IMR-90 (cell line): Measurements from ENCODE around the gene PRODH2. TPM values are rescaled to one million over a fixed set of nuclear protein-coding genes. Genes with fewer than 3 reads are reported as not detected.

Experiments used
- ATAC-seq: fragments of 200-7000 bp; cut with Tn5 transposase; 2 replicates; pipeline ENCODE4 v1.9.1; 2020; ENCODE audit warnings: low read depth, mild to moderate bottlenecking, moderate library complexity
- BruUV-seq: library from RNA; stranded (reverse); fragments of 400-500 nt; replicated peaks from 2 replicates; lab custom pipeline; 2021; lab: Mats Ljungman, UMichigan
- CTCF ChIA-PET: fragments of 300-600 bp; formaldehyde crosslinking; extraction: SDS; loops from one replicate; lab custom pipeline; 2021; ENCODE audit warnings: antibody characterized with exemption; lab: Yijun Ruan, JAX
- POLR2A ChIA-PET: fragments of 300-600 bp; sonication (Branson Sonifier 250); formaldehyde crosslinking; loops from one replicate; lab custom pipeline; 2022; ENCODE audit warnings: antibody characterized with exemption; ENCODE audit not compliant: unreplicated experiment; lab: Charles Lee
- DNase-seq: peaks from one replicate; pipeline ENCODE4 v3.0.0; 2013
- H2AFZ ChIP-seq: replicated peaks from 2 replicates; pipeline ENCODE3; 2013; ENCODE audit warnings: low read length, mild to moderate bottlenecking; ENCODE audit not compliant: poor library complexity
- H2AK5ac ChIP-seq: 2 replicates; pipeline ENCODE4 v1.6.1; 2013; ENCODE audit warnings: low read depth, low read length, inconsistent platforms
- H2AK9ac ChIP-seq: replicated peaks from 2 replicates; pipeline ENCODE3; 2013; ENCODE audit warnings: mild to moderate bottlenecking, low read depth, low read length, moderate library complexity; ENCODE audit not compliant: poor library complexity
- H2BK120ac ChIP-seq: 2 replicates; pipeline ENCODE4 v1.6.1; 2013; ENCODE audit warnings: low read depth, low read length, inconsistent platforms
- H2BK15ac ChIP-seq: 3 replicates; pipeline ENCODE4 v1.6.1; 2013; ENCODE audit warnings: low read depth, low read length, inconsistent platforms
- H2BK20ac ChIP-seq: 2 replicates; pipeline ENCODE4 v1.6.1; 2013; ENCODE audit warnings: low read depth, mild to moderate bottlenecking, inconsistent platforms, low read length, moderate library complexity
- H2BK5ac ChIP-seq: 2 replicates; pipeline ENCODE4 v1.6.1; 2013; ENCODE audit warnings: mild to moderate bottlenecking, low read depth, low read length, inconsistent platforms; ENCODE audit not compliant: poor library complexity, severe bottlenecking
- H3K14ac ChIP-seq: replicated peaks from 2 replicates; pipeline ENCODE4 v1.6.1; 2013; ENCODE audit warnings: low read depth, low read length, inconsistent platforms
- H3K18ac ChIP-seq: 2 replicates; pipeline ENCODE4 v1.6.1; 2013; ENCODE audit warnings: low read depth, low read length, control low read depth
- H3K23ac ChIP-seq: 2 replicates; pipeline ENCODE4 v1.6.1; 2013; ENCODE audit warnings: low read depth, low read length, inconsistent platforms
- H3K27ac ChIP-seq: 2 replicates; pipeline ENCODE4 v1.5.1; 2013; ENCODE audit warnings: mild to moderate bottlenecking, control low read depth, low read length; ENCODE audit not compliant: insufficient read depth
- H3K27me3 ChIP-seq: 2 replicates; pipeline ENCODE4 v1.6.1; 2013; ENCODE audit warnings: low read length; ENCODE audit not compliant: control insufficient read depth, insufficient read depth
- H3K36me3 ChIP-seq: 2 replicates; pipeline ENCODE4 v1.6.1; 2013; ENCODE audit warnings: low read length, mixed read lengths; ENCODE audit not compliant: control insufficient read depth, insufficient read depth
- H3K4ac ChIP-seq: 2 replicates; pipeline ENCODE4 v1.6.1; 2013; ENCODE audit warnings: low read depth, low read length, inconsistent platforms
- H3K4me1 ChIP-seq: 2 replicates; pipeline ENCODE4 v1.6.1; 2013; ENCODE audit warnings: low read length, mixed read lengths; ENCODE audit not compliant: control insufficient read depth, insufficient read depth
- H3K4me2 ChIP-seq: 2 replicates; pipeline ENCODE4 v1.6.1; 2013; ENCODE audit warnings: low read depth, mild to moderate bottlenecking, control low read depth, low read length, moderate library complexity
- H3K4me3 ChIP-seq: 2 replicates; pipeline ENCODE4 v1.5.1; 2013; ENCODE audit warnings: low read depth, mild to moderate bottlenecking, control low read depth, low read length, moderate library complexity; ENCODE audit not compliant: insufficient read depth
- H3K56ac ChIP-seq: 2 replicates; pipeline ENCODE4 v1.6.1; 2013; ENCODE audit warnings: low read length, inconsistent platforms; ENCODE audit not compliant: insufficient read depth; ENCODE audit errors: extremely low read depth
- H3K79me1 ChIP-seq, 2 experiments: 2 replicates each; pipeline ENCODE4 v1.6.1; 2013; ENCODE audit warnings: low read length in 2 of 2, inconsistent platforms in 1 of 2, low read depth in 1 of 2
- H3K9ac ChIP-seq: 2 replicates; pipeline ENCODE4 v1.6.1; 2013; ENCODE audit warnings: low read depth, low read length, control low read depth
- H3K9me1 ChIP-seq: 2 replicates; pipeline ENCODE4 v1.6.1; 2013; ENCODE audit warnings: low read length, inconsistent platforms; ENCODE audit not compliant: insufficient read depth
- H3K9me3 ChIP-seq: 2 replicates; pipeline ENCODE4 v1.6.1; 2013; ENCODE audit warnings: low read length; ENCODE audit not compliant: control insufficient read depth, insufficient read depth
- H4K20me1 ChIP-seq: 2 replicates; pipeline ENCODE4 v1.6.1; 2013; ENCODE audit warnings: low read length, inconsistent platforms; ENCODE audit not compliant: insufficient read depth
- H4K5ac ChIP-seq: 2 replicates; pipeline ENCODE4 v1.6.1; 2013; ENCODE audit warnings: mild to moderate bottlenecking, low read depth, low read length, control low read depth
- H4K8ac ChIP-seq, 2 experiments: 2 replicates each; pipeline ENCODE4 v1.6.1; 2013; ENCODE audit warnings: low read depth in 2 of 2, low read length in 2 of 2, control low read depth in 1 of 2, inconsistent platforms in 1 of 2
- H4K91ac ChIP-seq: 2 replicates; pipeline ENCODE4 v1.6.1; 2013; ENCODE audit warnings: low read depth, low read length, inconsistent platforms; ENCODE audit not compliant: insufficient read depth
- CEBPB ChIP-seq: IDR thresholded peaks from 2 replicates; pipeline ENCODE4 v1.6.1; 2012; ENCODE audit warnings: low read depth, low read length, improper control_type of control experiment
- MAZ ChIP-seq: IDR thresholded peaks from 2 replicates; pipeline ENCODE4 v1.6.1; 2012; ENCODE audit warnings: low read depth, mild to moderate bottlenecking, low read length, improper control_type of control experiment, moderate library complexity, borderline replicate concordance
- MXI1 ChIP-seq: IDR thresholded peaks from 2 replicates; pipeline ENCODE4 v1.6.1; 2012; ENCODE audit warnings: low read depth, mild to moderate bottlenecking, low read length, moderate library complexity, borderline replicate concordance
- POLR2A ChIP-seq: IDR thresholded peaks from 2 replicates; pipeline ENCODE4 v1.6.1; 2012; ENCODE audit warnings: mild to moderate bottlenecking, low read depth, low read length
- RFX5 ChIP-seq: IDR thresholded peaks from 2 replicates; pipeline ENCODE4 v1.8.0; 2012; ENCODE audit warnings: low read depth, mild to moderate bottlenecking, low read length, moderate library complexity
- SMC3 ChIP-seq: fragments of 150-350 bp; IDR thresholded peaks from 2 replicates; pipeline ENCODE4 v1.6.1; 2016; ENCODE audit warnings: low read depth, mild to moderate bottlenecking, antibody characterized with exemption, low read length, moderate library complexity
- USF2 ChIP-seq: fragments of 150-350 bp; IDR thresholded peaks from 2 replicates; pipeline ENCODE4 v1.6.1; 2017; ENCODE audit warnings: mild to moderate bottlenecking, antibody characterized with exemption, low read length, low read depth
- WGBS, 2 experiments: methylation state at CpG; one replicate each; pipeline versions ENCODE4 v1.1.5 to v1.1.7; 2013; ENCODE audit warnings: missing lambda C conversion rate in 2 of 2; ENCODE audit not compliant: insufficient read length in 1 of 2; ENCODE audit errors: extremely low coverage in 2 of 2; 5-methylcytosine and 5-hydroxymethylcytosine counted together
- dilution Hi-C: fragments of 300-500 bp; cut with HindIII; formaldehyde crosslinking; loops from one replicate; pipeline ENCODE4 v1.14.3; 2018; ENCODE audit warnings: low sequenced_read_pairs; ENCODE audit not compliant: unreplicated experiment
- in situ Hi-C: fragments of 300-500 bp; cut with MboI; formaldehyde crosslinking; loops from 3 replicates; pipeline ENCODE4 v1.14.3; 2019; ENCODE audit warnings: low sequenced_read_pairs, inconsistent platforms, mixed read lengths
- intact Hi-C: fragments of 100-400 bp; cut with micrococcal nuclease; formaldehyde crosslinking; loops from 2 replicates; pipeline ENCODE4 v1.10.0; 2022
- polyA plus RNA-seq, 3 experiments: library from polyadenylated mRNA; depleted of rRNA; stranded (reverse); fragments of >200 nt; gene quantifications; 2 replicates each; pipeline ENCODE4 v1.2.3, GENCODE V29; 2012; ENCODE audit warnings: low replicate concordance in 1 of 3
- total RNA-seq: library from RNA; depleted of rRNA; stranded (reverse); fragments of >200 nt; gene quantifications from 2 replicates; pipeline ENCODE4 v1.2.3, GENCODE V29; 2012

PRODH2 gene
- total and polyA plus RNA-seq, 2 of the 4 experiments (the other 2 are of a cell fraction): not detected

GRCh38 chr19:35775298-35776101 is 37.1 kb downstream of the PRODH2 start, which contains the start of gene ARHGAP33:
Gene ARHGAP33 (plus strand): TSS chr19:35775564. CDS start chr19:35775659, 95 bp downstream.
- peak within 1 kb of the TSS; percentile 61; the same call in 1 of the 2 replicates for H4K91ac ChIP-seq
- H4K8ac ChIP-seq: peak within 1 kb of the TSS; percentile 66; a peak in 2 of 4 replicates
- intact Hi-C loops: loop anchor here (2.0 kb wide), 1 partner anchor 17 kb away; the partner anchor contains the start of gene PROSER3
- H2BK5ac ChIP-seq: peak within 1 kb of the TSS; percentile 63
- peak within 1 kb of the TSS; percentile 73 for H3K9ac ChIP-seq
- H3K36me3 ChIP-seq: 0 out of 2 replicates have a peak, but pooled peaks cover 2% of the 10 kb centered on the region
- peaks cover 6% of the 10 kb centered on the region; the same call in 1 of the 2 replicates for H3K9me1 ChIP-seq
- 1% methylated on average over 23 of the region's 82 CpGs; no CpG with 5 or more reads in 1 of the 2 experiments for WGBS, 2 experiments
- H2AFZ ChIP-seq: peak within 1 kb of the TSS; percentile 99
- in situ Hi-C loops: no loop called here
- ChIA-PET POLR2A (no interaction called here), CTCF (no interaction called here)
- no peak within 1 kb of the TSS for H2BK15ac ChIP-seq
- H2AK5ac ChIP-seq: peak within 1 kb of the TSS; percentile 74
- no peak within 1 kb of the TSS for H3K18ac ChIP-seq
- peak within 1 kb of the TSS; percentile 73 for H3K27ac ChIP-seq
- peaks cover 6% of the 10 kb centered on the region for H3K4me1 ChIP-seq
- no peaks in the 10 kb centered on the region for H3K27me3 ChIP-seq
- H3K4ac ChIP-seq: peak within 1 kb of the TSS; percentile 49; the same call in 1 of the 2 replicates
- dilution Hi-C loops: no loop called here
- H3K4me3 ChIP-seq: peak within 1 kb of the TSS; percentile 86
- H3K79me1 ChIP-seq: peaks cover 7 to 18% of the 10 kb centered on the region in 2 experiments
- no peaks in the 10 kb centered on the region for H4K20me1 ChIP-seq
- ATAC-seq: peak; percentile 99
- no TSS peak for BruUV-seq
- H2BK120ac ChIP-seq: no peak within 1 kb of the TSS
- peak within 1 kb of the TSS; percentile 85 for H3K4me2 ChIP-seq
- DNase-seq: peak; percentile 92
- H2AK9ac ChIP-seq: peak within 1 kb of the TSS; percentile 84
- TF ChIP-seq RFX5 (0 out of 2 replicates have a peak, but pooled peaks have one; percentile 20), MXI1 (peak; percentile 89; the same call in 1 of the 2 replicates), MAZ (peak; percentile 97), CEBPB (no peak), POLR2A (0 out of 2 replicates have a peak, but pooled peaks have one; percentile 46), SMC3 (no peak), USF2 (peak; percentile 9; the same call in 1 of the 2 replicates)
- H3K9me3 ChIP-seq: no peaks in the 10 kb centered on the region
- H3K14ac ChIP-seq: peak within 1 kb of the TSS; percentile 77
- no peak within 1 kb of the TSS for H2BK20ac ChIP-seq
- H3K56ac ChIP-seq: no peak within 1 kb of the TSS
- peak within 1 kb of the TSS; percentile 24 for H4K5ac ChIP-seq
- 0 out of 2 replicates have a peak within 1 kb of the TSS, but pooled peaks have one; percentile 24 for H3K23ac ChIP-seq
